Kidney tubule cell (primary cell): ENCODE measurements around the gene LETM1.

ENCODE experiments used
- DNase-seq: peaks from one replicate; pipeline ENCODE4 v3.0.0-alpha.2; 2018; ENCODE audit warnings: low spot score

LETM1 gene

GRCh38 chr4:1872870-1873269 is 16.9 kb upstream of the LETM1 start:
- DNase-seq, result peak; percentile 81

GRCh38 chr4:1871471-1872021 is 15.6 kb upstream of the LETM1 start:
- peak; percentile 23 for DNase-seq

- peak; percentile 93 for DNase-seq
Measured at GRCh38 chr4:1870578-1871443, 14.9 kb upstream of the LETM1 start, which contains the start of gene NSD2. Gene NSD2, plus strand, starts transcription at chr4:1871393. Its CDS starts 29,262 bp downstream, at chr4:1900655.

GRCh38 chr4:1870328-1870577 is 14.3 kb upstream of the LETM1 start:
- DNase-seq, result peak; percentile 89

GRCh38 chr4:1869530-1870327 is 13.8 kb upstream of the LETM1 start:
- no peak for DNase-seq

GRCh38 chr4:1868912-1869311 is 13.0 kb upstream of the LETM1 start:
- DNase-seq, result no peak

- DNase-seq, result no peak
Measured at GRCh38 chr4:1868293-1868692, 12.3 kb upstream of the LETM1 start.

GRCh38 chr4:1866189-1866661 is 10.3 kb upstream of the LETM1 start:
- no peak for DNase-seq

GRCh38 chr4:1864076-1865008 is 8.4 kb upstream of the LETM1 start:
- DNase-seq, result no peak

- DNase-seq, result no peak
Measured at GRCh38 chr4:1863297-1864033, 7.5 kb upstream of the LETM1 start.

GRCh38 chr4:1862961-1863296 is 7.0 kb upstream of the LETM1 start:
- no peak for DNase-seq

- DNase-seq, result no peak
Measured at GRCh38 chr4:1862055-1862911, 6.3 kb upstream of the LETM1 start.

GRCh38 chr4:1859389-1859753 is 3.4 kb upstream of the LETM1 start:
- no peak for DNase-seq

GRCh38 chr4:1857931-1858330 is 2.0 kb upstream of the LETM1 start:
- no peak for DNase-seq

- DNase-seq, result peak; percentile 53
Measured at GRCh38 chr4:1856943-1857699, 1.2 kb upstream of the LETM1 start.

- DNase-seq, result peak; percentile 40
Measured at GRCh38 chr4:1855333-1856070, 454 bp downstream of the LETM1 start.

GRCh38 chr4:1854752-1855151 is 1.2 kb downstream of the LETM1 start:
- no peak for DNase-seq

GRCh38 chr4:1852904-1853623 is 2.9 kb downstream of the LETM1 start:
- DNase-seq, result no peak
